HepG2 (cell line): ENCODE measurements around the gene SYNGAP1.

Experiments used
- ETS1 ChIP-seq: sonication (generic); formaldehyde crosslinking; IDR thresholded peaks from 2 replicates; pipeline ENCODE4 v1.4.0; 2020; ENCODE audit warnings: missing genetic modification reagents
- FOXM1 ChIP-seq: sonication (generic); formaldehyde crosslinking; IDR thresholded peaks from 2 replicates; pipeline ENCODE4 v1.5.0; 2020; ENCODE audit warnings: missing genetic modification reagents
- KLF16 ChIP-seq, 2 experiments: sonication (generic) in 1 of 2; formaldehyde crosslinking in 1 of 2; IDR thresholded peaks; 2 replicates each; pipeline versions ENCODE4 v1.6.1 to v1.8.0; 2016 to 2023; ENCODE audit warnings: missing genetic modification reagents in 2 of 2, missing compliant biosample characterization in 1 of 2
- REST ChIP-seq, 2 experiments: IDR thresholded peaks; 2 replicates each; pipeline ENCODE4 v1.6.1; 2011 to 2012; ENCODE audit warnings: low read length in 2 of 2, borderline replicate concordance in 1 of 2, low read depth in 1 of 2, mild to moderate bottlenecking in 1 of 2, moderate library complexity in 1 of 2
- RNF219 ChIP-seq: sonication (generic); formaldehyde crosslinking; IDR thresholded peaks from 2 replicates; pipeline ENCODE4 v1.5.0; 2020; ENCODE audit warnings: mild to moderate bottlenecking, missing genetic modification reagents
- SKIL ChIP-seq: sonication (generic); formaldehyde crosslinking; IDR thresholded peaks from 2 replicates; pipeline ENCODE4 v1.8.0; 2022; ENCODE audit warnings: missing genetic modification reagents, mild to moderate bottlenecking, moderate library complexity, borderline replicate concordance
- TAF1 ChIP-seq: sonication (generic); formaldehyde crosslinking; IDR thresholded peaks from 2 replicates; pipeline ENCODE4 v1.4.0; 2020; ENCODE audit warnings: missing genetic modification reagents
- ZNF335 ChIP-seq: sonication (generic); formaldehyde crosslinking; IDR thresholded peaks from 2 replicates; pipeline ENCODE4 v1.4.0; 2020; ENCODE audit warnings: missing genetic modification reagents

GRCh38 chr6:33453393-33454008, 33.6 kb downstream of the SYNGAP1 start:
- TF ChIP-seq RNF219 (CRISPR knock-in tag): no peak
- no peak for TF ChIP-seq FOXM1
- no peak for TF ChIP-seq TAF1 (CRISPR knock-in tag)
- TF ChIP-seq KLF16 (CRISPR knock-in tag; IDR thresholded peaks at IDR 0.05): no peak
- no peak for TF ChIP-seq ETS1 (CRISPR knock-in tag)
- no peak for TF ChIP-seq ZNF335 (CRISPR knock-in tag)
- TF ChIP-seq SKIL (CRISPR knock-in tag): no peak
- no peak for TF ChIP-seq REST (IDR thresholded peaks at IDR 0.05; ENCODE audit: borderline replicate concordance in 1 of 2, low read depth in 1 of 2, low read length in 2 of 2)
